Stimulated activated CD4-positive, alpha-beta T cell treated with anti-CD3 and anti-CD28 coated beads, Interleukin-4, amount 100 ng/mL, for 24 hours (primary cell): ENCODE measurements around the gene CCDC178.
"Not testable (repeated sequence)": the region's sequence is repeated elsewhere in the genome, so short reads cannot be mapped to it uniquely, and the experiment has no call there.

Source experiments
- DNase-seq: peaks from one replicate; pipeline ENCODE4 v3.0.0-alpha.2; 2020

CCDC178 gene

GRCh38 chr18:33210575-33211189, 229.8 kb downstream of the CCDC178 start:
- no peak for DNase-seq

- no peak for DNase-seq
Observed at GRCh38 chr18:33205777-33206176, 234.7 kb downstream of the CCDC178 start.

- no peak for DNase-seq
Observed at GRCh38 chr18:33201509-33201926, 239.0 kb downstream of the CCDC178 start.

GRCh38 chr18:33195795-33196194, 244.7 kb downstream of the CCDC178 start:
- DNase-seq, result no peak

- no peak for DNase-seq
Observed at GRCh38 chr18:33194793-33195192, 245.7 kb downstream of the CCDC178 start.

- DNase-seq, result no peak
Observed at GRCh38 chr18:33184958-33185357, 255.6 kb downstream of the CCDC178 start.

GRCh38 chr18:33184175-33184574, 256.3 kb downstream of the CCDC178 start:
- no peak for DNase-seq

- DNase-seq, result no peak
Observed at GRCh38 chr18:33183136-33183535, 257.4 kb downstream of the CCDC178 start.

- no peak for DNase-seq
Observed at GRCh38 chr18:33181016-33181415, 259.5 kb downstream of the CCDC178 start.

- DNase-seq, result no peak
Observed at GRCh38 chr18:33169218-33169617, 271.3 kb downstream of the CCDC178 start.

GRCh38 chr18:33164121-33164520, 276.4 kb downstream of the CCDC178 start:
- not testable (repeated sequence) for DNase-seq

GRCh38 chr18:33161131-33161530, 279.4 kb downstream of the CCDC178 start:
- no peak for DNase-seq

- DNase-seq, result no peak
Observed at GRCh38 chr18:33159151-33159550, 281.4 kb downstream of the CCDC178 start.

- DNase-seq, result no peak
Observed at GRCh38 chr18:33157893-33158292, 282.6 kb downstream of the CCDC178 start.

- no peak for DNase-seq
Observed at GRCh38 chr18:33156906-33157470, 283.5 kb downstream of the CCDC178 start.

- no peak for DNase-seq
Observed at GRCh38 chr18:33154049-33154448, 286.5 kb downstream of the CCDC178 start.

GRCh38 chr18:33152376-33152775, 288.1 kb downstream of the CCDC178 start:
- no peak for DNase-seq

- DNase-seq, result not testable (repeated sequence)
Observed at GRCh38 chr18:33147811-33148210, 292.7 kb downstream of the CCDC178 start.

GRCh38 chr18:33146014-33146413, 294.5 kb downstream of the CCDC178 start:
- no peak for DNase-seq

- no peak for DNase-seq
Observed at GRCh38 chr18:33135951-33136660, 304.4 kb downstream of the CCDC178 start.

- no peak for DNase-seq
Observed at GRCh38 chr18:33132657-33133056, 307.9 kb downstream of the CCDC178 start.

- DNase-seq, result no peak
Observed at GRCh38 chr18:33128581-33128980, 311.9 kb downstream of the CCDC178 start.

- DNase-seq, result no peak
Observed at GRCh38 chr18:33123862-33124518, 316.5 kb downstream of the CCDC178 start.

- no peak for DNase-seq
Observed at GRCh38 chr18:33116376-33116775, 324.1 kb downstream of the CCDC178 start.
